Trophoblast cell (in vitro differentiated cells and primary cell): ENCODE data around the gene CACNA2D3.

Experiments used
- DNase-seq, 2 donors: peaks; one replicate each; pipeline ENCODE4 v3.0.0-alpha.2; 2016
- H2AFZ ChIP-seq: 2 replicates; pipeline ENCODE4 v1.6.1; 2013; ENCODE audit warnings: low read length, moderate library complexity, mild to moderate bottlenecking; ENCODE audit not compliant: insufficient read depth, poor library complexity
- H2AK5ac ChIP-seq: 2 replicates; pipeline ENCODE4 v1.6.1; 2013; ENCODE audit warnings: mild to moderate bottlenecking, low read length
- H2BK120ac ChIP-seq: 2 replicates; pipeline ENCODE4 v1.6.1; 2013; ENCODE audit warnings: low read length, mild to moderate bottlenecking, moderate library complexity; ENCODE audit not compliant: insufficient read depth, poor library complexity
- H2BK12ac ChIP-seq: 2 replicates; pipeline ENCODE4 v1.6.1; 2013; ENCODE audit warnings: mild to moderate bottlenecking, low read length, moderate library complexity
- H2BK5ac ChIP-seq: 2 replicates; pipeline ENCODE4 v1.6.1; 2013; ENCODE audit warnings: low read length, low read depth, moderate library complexity, mild to moderate bottlenecking; ENCODE audit not compliant: poor library complexity
- H3K14ac ChIP-seq: 2 replicates; pipeline ENCODE4 v1.6.1; 2013; ENCODE audit warnings: mild to moderate bottlenecking, low read length
- H3K18ac ChIP-seq: 2 replicates; pipeline ENCODE4 v1.6.1; 2013; ENCODE audit warnings: mild to moderate bottlenecking, low read length
- H3K23ac ChIP-seq: 2 replicates; pipeline ENCODE4 v1.6.1; 2013; ENCODE audit warnings: low read length
- H3K27ac ChIP-seq: 2 replicates; pipeline ENCODE4 v1.5.1; 2013; ENCODE audit warnings: low read depth, mild to moderate bottlenecking, inconsistent platforms, low read length, moderate library complexity
- H3K27me3 ChIP-seq: 2 replicates; pipeline ENCODE4 v1.6.1; 2013; ENCODE audit warnings: inconsistent platforms, mild to moderate bottlenecking, low read length, moderate library complexity; ENCODE audit not compliant: insufficient read depth
- H3K36me3 ChIP-seq, 2 experiments: 1 replicate in 1 of 2; 2 replicates in 1 of 2; pipeline ENCODE4 v1.6.1; 2013; ENCODE audit warnings: low read length in 2 of 2, mild to moderate bottlenecking in 2 of 2, moderate library complexity in 1 of 2; ENCODE audit not compliant: insufficient read depth in 2 of 2, control insufficient read depth in 1 of 2
- H3K4ac ChIP-seq: 2 replicates; pipeline ENCODE4 v1.6.1; 2013; ENCODE audit warnings: low read depth, mild to moderate bottlenecking, low read length, moderate library complexity
- H3K4me1 ChIP-seq, 2 experiments: 1 replicate in 1 of 2; 2 replicates in 1 of 2; pipeline ENCODE4 v1.6.1; 2013; ENCODE audit warnings: low read length in 2 of 2, mild to moderate bottlenecking in 2 of 2, moderate library complexity in 1 of 2; ENCODE audit not compliant: insufficient read depth in 2 of 2, control insufficient read depth in 1 of 2
- H3K4me2 ChIP-seq: 2 replicates; pipeline ENCODE4 v1.6.1; 2013; ENCODE audit warnings: inconsistent platforms, mild to moderate bottlenecking, low read length, moderate library complexity
- H3K4me3 ChIP-seq: 2 replicates; pipeline ENCODE4 v1.5.1; 2013; ENCODE audit warnings: mild to moderate bottlenecking, low read depth, low read length, inconsistent platforms
- H3K79me1 ChIP-seq: one replicate; pipeline ENCODE4 v1.6.1; 2013; ENCODE audit warnings: low read length
- H3K79me2 ChIP-seq: 2 replicates; pipeline ENCODE4 v1.6.1; 2013; ENCODE audit warnings: low read length, mild to moderate bottlenecking; ENCODE audit not compliant: control insufficient read depth, insufficient read depth, poor library complexity
- H3K9ac ChIP-seq: 2 replicates; pipeline ENCODE4 v1.6.1; 2013; ENCODE audit warnings: mild to moderate bottlenecking, low read length
- H3K9me3 ChIP-seq: 2 replicates; pipeline ENCODE4 v1.6.1; 2013; ENCODE audit warnings: low read depth, mild to moderate bottlenecking, control low read depth, inconsistent platforms, low read length; ENCODE audit not compliant: insufficient read depth
- H4K12ac ChIP-seq: 2 replicates; pipeline ENCODE4 v1.6.1; 2013; ENCODE audit warnings: low read depth, mild to moderate bottlenecking, low read length, moderate library complexity
- H4K8ac ChIP-seq: 2 replicates; pipeline ENCODE4 v1.6.1; 2013; ENCODE audit warnings: low read depth, mild to moderate bottlenecking, low read length, moderate library complexity
- H4K91ac ChIP-seq: one replicate; pipeline ENCODE4 v1.6.1; 2013; ENCODE audit warnings: low read depth, mild to moderate bottlenecking, low read length, moderate library complexity
- WGBS: extraction: QIAGEN DNeasy Blood & Tissue Kit; methylation state at CpG from one replicate; pipeline ENCODE4 v1.1.7; 2013; ENCODE audit warnings: missing lambda C conversion rate; ENCODE audit not compliant: insufficient read length, insufficient coverage; ENCODE audit errors: extremely low coverage; 5-methylcytosine and 5-hydroxymethylcytosine counted together

The CACNA2D3 gene

GRCh38 chr3:54963641-54964040 is 841.3 kb downstream of the CACNA2D3 start:
- H4K91ac ChIP-seq: no peak overlapping the region
- H3K23ac ChIP-seq: no peak overlapping the region

GRCh38 chr3:54964081-54964480 is 841.7 kb downstream of the CACNA2D3 start:
- no peak overlapping the region for H4K12ac ChIP-seq
- no peak overlapping the region for H3K4me3 ChIP-seq
- H3K9me3 ChIP-seq: no peaks in the 10 kb centered on the region
- no peak overlapping the region for H3K9ac ChIP-seq
- H3K23ac ChIP-seq: no peak overlapping the region
- H2BK120ac ChIP-seq: no peak overlapping the region
- no peak overlapping the region for H2BK5ac ChIP-seq
- H3K36me3 ChIP-seq: no peaks in the 10 kb centered on the region
- no peak overlapping the region for H2AFZ ChIP-seq
- H3K79me2 ChIP-seq: no peaks in the 10 kb centered on the region
- peaks cover 3 to 7% of the 10 kb centered on the region in 2 experiments for H3K4me1 ChIP-seq
- H3K27me3 ChIP-seq: no peaks in the 10 kb centered on the region
- H3K4ac ChIP-seq: no peak overlapping the region
- no peak overlapping the region for H3K27ac ChIP-seq
- no peak overlapping the region for H3K14ac ChIP-seq
- no peak overlapping the region for H3K18ac ChIP-seq
- H4K91ac ChIP-seq: no peak overlapping the region
- H2AK5ac ChIP-seq: no peak overlapping the region
- no peak overlapping the region for H2BK12ac ChIP-seq
- WGBS: no CpG with 5 or more reads among the region's 3 CpGs
- H4K8ac ChIP-seq: no peak overlapping the region
- H3K4me2 ChIP-seq: no peak overlapping the region
- no peak for DNase-seq
- peaks cover 4% of the 10 kb centered on the region for H3K79me1 ChIP-seq

More at GRCh38 chr3:54963641-54964040, 841.3 kb downstream of the CACNA2D3 start:
- Histone ChIP-seq H4K8ac (no peak overlapping the region), H3K79me1 (peaks cover 4% of the 10 kb centered on the region), H3K27me3 (no peaks in the 10 kb centered on the region), H3K4me3 (no peak overlapping the region), H3K27ac (no peak overlapping the region), H3K18ac (no peak overlapping the region), H3K36me3 (no peaks in the 10 kb centered on the region), H2BK120ac (no peak overlapping the region), H3K4ac (no peak overlapping the region), H3K79me2 (no peaks in the 10 kb centered on the region), H2AK5ac (no peak overlapping the region), H2BK5ac (no peak overlapping the region), H4K12ac (no peak overlapping the region), H3K9ac (no peak overlapping the region), H2AFZ (no peak overlapping the region), H3K9me3 (no peaks in the 10 kb centered on the region), H3K14ac (no peak overlapping the region), H2BK12ac (no peak overlapping the region), H3K4me2 (no peak overlapping the region), H3K4me1 (peaks cover 3 to 7% of the 10 kb centered on the region in 2 experiments)
- WGBS: no CpG with 5 or more reads among the region's 4 CpGs
- no peak for DNase-seq

- Histone ChIP-seq H3K27me3 (no peaks in the 10 kb centered on the region), H3K4ac (no peak overlapping the region), H3K79me1 (peaks cover 8% of the 10 kb centered on the region), H2BK12ac (peak overlapping the region; percentile 8), H3K9me3 (no peaks in the 10 kb centered on the region), H3K27ac (no peak overlapping the region), H2AFZ (no peak overlapping the region), H2BK5ac (no peak overlapping the region), H4K8ac (no peak overlapping the region), H3K79me2 (no peaks in the 10 kb centered on the region), H4K12ac (no peak overlapping the region), H3K36me3 (no peaks in the 10 kb centered on the region), H3K14ac (no peak overlapping the region), H3K18ac (no peak overlapping the region), H3K4me3 (no peak overlapping the region), H3K4me1 (peaks cover 3 to 7% of the 10 kb centered on the region in 2 experiments), H3K9ac (no peak overlapping the region), H3K4me2 (no peak overlapping the region), H3K23ac (no peak overlapping the region), H2AK5ac (peak overlapping the region; percentile 65), H2BK120ac (no peak overlapping the region), H4K91ac (no peak overlapping the region)
- no CpG with 5 or more reads among the region's 6 CpGs for WGBS
- no peak for DNase-seq
These were observed 843.4 kb downstream of the CACNA2D3 start for GRCh38 chr3:54965746-54966145.

GRCh38 chr3:54966979-54967378 is 844.6 kb downstream of the CACNA2D3 start:
- peaks cover 3 to 7% of the 10 kb centered on the region in 2 experiments for H3K4me1 ChIP-seq
- no peak overlapping the region for H3K27ac ChIP-seq
- H4K8ac ChIP-seq: no peak overlapping the region
- no peak overlapping the region for H2AFZ ChIP-seq
- no peak overlapping the region for H3K14ac ChIP-seq
- H4K91ac ChIP-seq: no peak overlapping the region
- WGBS: no CpG with 5 or more reads among the region's 6 CpGs
- peak overlapping the region; percentile 79 for H2AK5ac ChIP-seq
- H3K9ac ChIP-seq: no peak overlapping the region
- H3K27me3 ChIP-seq: no peaks in the 10 kb centered on the region
- no peak overlapping the region for H3K4me2 ChIP-seq
- no peak overlapping the region for H3K4me3 ChIP-seq
- peaks cover 8% of the 10 kb centered on the region for H3K79me1 ChIP-seq
- H4K12ac ChIP-seq: no peak overlapping the region
- H3K23ac ChIP-seq: no peak overlapping the region
- H3K9me3 ChIP-seq: no peaks in the 10 kb centered on the region
- H3K79me2 ChIP-seq: no peaks in the 10 kb centered on the region
- DNase-seq: no peak
- no peak overlapping the region for H3K4ac ChIP-seq
- H2BK120ac ChIP-seq: peak overlapping the region; percentile 2
- H3K18ac ChIP-seq: no peak overlapping the region
- no peak overlapping the region for H2BK5ac ChIP-seq
- H2BK12ac ChIP-seq: no peak overlapping the region
- H3K36me3 ChIP-seq: no peaks in the 10 kb centered on the region
